Measurements from ENCODE around the gene DVL1.
A peak's percentile ranks its signal among the peaks of the same experiment; 100 is the strongest.

The DVL1 gene

GRCh38 chr1:1355416-1355815 lies 6.2 kb upstream of the DVL1 start:
- DNase-seq (ENCODE audit: low spot score), result no peak

GRCh38 chr1:1354271-1355247 lies 5.3 kb upstream of the DVL1 start:
- no peak for DNase-seq (ENCODE audit: low spot score)

DNA sequence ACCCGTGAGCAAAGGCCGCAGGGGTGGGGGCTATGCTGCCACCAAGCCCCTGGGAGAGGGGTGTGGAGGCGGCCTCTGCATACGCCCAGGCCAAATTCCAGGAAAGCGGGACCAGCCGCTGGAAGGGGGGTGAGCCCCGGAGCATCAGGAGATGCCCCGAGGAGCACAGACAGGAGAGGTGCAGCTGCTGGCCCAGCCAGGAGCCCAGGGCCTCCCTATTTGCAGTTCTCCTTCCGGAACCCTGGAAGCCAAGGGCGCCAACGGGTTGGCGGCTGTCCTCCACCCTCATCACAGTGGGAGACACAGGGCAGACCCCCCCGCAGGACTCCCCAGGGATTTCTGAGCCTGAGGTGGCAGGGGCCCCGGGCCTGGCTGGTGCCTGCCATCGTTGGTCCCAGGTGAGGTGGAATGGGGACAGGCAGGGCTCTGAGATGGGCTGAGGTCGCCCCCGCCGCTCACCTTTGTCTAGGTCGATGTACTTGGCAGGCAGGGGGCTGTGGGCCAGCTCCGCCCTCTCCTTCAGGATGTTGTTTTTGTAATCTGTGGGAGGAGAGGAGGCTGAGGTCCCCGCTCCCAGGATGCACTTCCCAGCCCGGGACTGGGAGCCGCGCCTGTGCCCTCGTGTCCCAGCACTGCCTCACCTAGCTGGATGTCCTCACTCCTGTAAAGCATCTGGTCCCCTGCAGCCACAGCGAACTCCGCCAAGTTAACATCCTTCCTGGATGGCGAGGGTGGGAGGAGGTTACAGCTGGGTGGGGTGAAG lies 4.4 kb upstream of the DVL1 start:
- DNase-seq (ENCODE audit: low spot score), result no peak

GRCh38 chr1:1352786-1353388 lies 3.7 kb upstream of the DVL1 start:
- no peak for DNase-seq (ENCODE audit: low spot score)

DNA sequence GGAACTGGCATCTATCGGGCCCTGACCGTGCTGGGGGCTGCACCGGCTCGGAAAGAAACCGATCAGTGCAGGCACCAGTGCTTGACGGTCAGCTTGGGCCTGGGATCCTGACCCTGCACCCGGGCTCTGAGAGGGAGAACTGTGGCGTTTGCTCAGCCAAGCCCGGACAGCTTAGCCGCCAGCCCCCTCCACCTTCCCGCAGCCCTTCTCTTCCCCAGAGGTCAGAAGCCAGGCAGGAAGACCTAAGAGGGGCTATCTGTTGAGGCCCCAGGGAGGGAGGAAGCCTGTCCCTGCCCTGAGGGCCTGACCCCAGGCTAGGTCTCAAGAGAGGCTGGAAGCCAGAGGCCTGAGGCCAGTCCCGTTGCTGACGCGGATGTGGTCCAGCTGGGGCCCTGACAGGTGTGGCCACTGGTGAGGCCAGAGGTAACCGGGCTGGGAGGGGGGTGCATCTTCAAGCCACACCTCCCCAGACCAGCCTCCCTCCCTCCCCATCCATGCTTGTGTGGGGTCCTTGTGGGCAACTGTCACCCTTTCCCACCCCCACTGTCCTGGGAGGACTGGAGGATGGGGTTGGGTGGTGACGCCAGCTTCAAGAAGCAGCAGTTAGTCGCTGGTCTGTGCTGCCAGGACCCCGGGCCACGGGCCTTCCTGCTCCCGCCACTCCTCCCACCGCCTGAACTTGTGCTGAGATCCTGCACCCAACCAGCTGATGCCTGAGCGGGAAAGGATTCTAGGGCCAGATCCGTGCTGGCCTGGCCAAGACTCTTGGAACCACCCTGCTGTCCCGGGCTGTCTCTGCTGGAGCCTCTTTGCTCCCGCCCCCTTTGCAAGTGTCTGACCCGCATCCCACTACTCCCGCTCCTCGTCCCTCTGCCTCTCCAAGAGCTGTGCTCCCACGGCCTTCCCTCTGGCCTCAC lies 2.6 kb upstream of the DVL1 start:
- no peak for DNase-seq (ENCODE audit: low spot score)

GRCh38 chr1:1348420-1349255 lies 580 bp downstream of the DVL1 start:
- no peak for DNase-seq (ENCODE audit: low spot score)

- DNase-seq (ENCODE audit: low spot score), result peak; percentile 81
These were observed 1.4 kb downstream of the DVL1 start for GRCh38 chr1:1347663-1348419.

DNA sequence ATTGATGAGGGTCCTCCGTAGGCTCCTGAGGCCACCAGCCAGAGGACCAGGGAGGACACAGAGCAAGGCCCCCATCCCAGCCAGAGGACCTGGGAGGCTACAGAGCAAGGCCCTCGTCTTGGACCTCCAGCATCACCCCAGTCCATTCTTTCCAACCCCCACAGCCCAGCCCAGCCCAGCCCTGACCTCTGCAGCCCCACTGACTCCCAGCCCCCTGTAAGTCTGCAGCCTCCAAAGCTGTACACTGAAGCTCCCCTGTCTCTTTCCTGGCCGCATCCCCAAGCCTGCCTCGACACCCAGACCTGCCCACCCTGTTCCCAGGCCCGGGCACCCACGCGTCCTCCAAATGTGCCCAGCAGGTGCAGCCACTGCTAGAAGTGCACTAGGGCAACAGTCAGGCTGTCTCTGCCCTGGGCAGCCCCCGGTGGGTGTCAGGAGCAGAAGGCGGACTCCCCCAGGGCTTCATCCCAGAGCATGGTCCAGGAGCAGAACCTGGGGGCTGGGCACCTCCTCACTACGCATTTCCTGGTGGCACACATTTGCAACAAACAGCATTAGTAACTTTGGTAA lies 2.1 kb downstream of the DVL1 start:
- no peak for DNase-seq (ENCODE audit: low spot score)

GRCh38 chr1:1346501-1346890 lies 2.7 kb downstream of the DVL1 start:
- DNase-seq (ENCODE audit: low spot score), result no peak

- DNase-seq (ENCODE audit: low spot score), result no peak
These were observed 3.2 kb downstream of the DVL1 start for GRCh38 chr1:1345860-1346500.

DNA sequence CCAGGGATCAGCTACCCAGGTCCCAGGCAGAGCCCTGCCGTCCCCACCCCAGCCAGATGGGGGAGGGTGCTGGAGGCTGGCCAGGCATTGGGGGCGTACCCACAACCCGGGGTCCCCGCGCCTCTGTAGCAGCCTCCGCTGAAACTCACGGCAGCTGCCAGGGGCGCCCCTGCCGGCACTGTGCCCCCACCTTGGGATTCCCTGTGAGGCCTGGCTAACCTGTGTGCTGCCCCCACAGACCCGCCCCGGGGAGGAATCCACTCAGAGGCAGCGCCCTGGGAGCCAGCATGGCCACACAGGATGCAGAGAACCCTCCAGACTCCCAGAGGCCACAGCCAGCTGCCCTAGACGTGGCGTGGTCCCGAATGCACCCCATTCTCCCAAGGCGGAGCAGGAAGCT lies 3.8 kb downstream of the DVL1 start:
- no peak for DNase-seq (ENCODE audit: low spot score)

DNA sequence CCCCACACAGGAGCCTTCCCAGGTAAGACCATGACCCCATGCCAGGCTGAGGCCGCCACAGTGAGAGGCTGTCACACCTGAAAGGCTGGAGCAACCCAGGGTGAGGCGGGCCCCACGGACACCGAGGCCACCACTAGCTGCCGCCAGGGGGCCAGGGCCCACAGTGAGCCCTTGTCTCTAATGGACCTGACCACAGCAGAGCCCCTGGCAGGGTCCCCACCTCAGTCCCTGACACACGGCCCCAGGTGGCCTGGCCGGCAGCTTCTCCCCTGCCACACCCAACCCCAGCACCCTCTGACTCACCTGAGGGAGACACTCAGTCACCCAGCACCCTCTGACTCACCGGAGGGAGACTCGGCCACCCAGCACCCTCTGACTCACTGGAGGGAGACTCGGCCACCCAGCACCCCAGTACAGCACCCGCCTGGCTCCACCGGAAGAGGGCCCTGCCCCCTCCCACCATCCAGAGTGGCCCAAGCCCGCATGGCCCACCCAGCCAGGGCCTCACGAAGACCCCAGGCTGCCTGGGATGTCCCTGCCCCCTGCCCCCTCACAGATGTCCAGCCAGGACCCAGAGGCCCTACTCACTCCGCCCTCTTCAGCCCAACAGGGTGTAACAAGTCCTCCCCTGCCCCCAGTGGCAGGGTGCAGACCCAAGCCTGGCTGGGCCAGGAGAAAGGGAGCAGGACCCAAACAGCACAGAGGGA lies 4.4 kb downstream of the DVL1 start:
- DNase-seq (ENCODE audit: low spot score), result peak; percentile 93

- no peak for DNase-seq (ENCODE audit: low spot score)
These were observed 5.3 kb downstream of the DVL1 start for GRCh38 chr1:1343811-1344421.

DNA sequence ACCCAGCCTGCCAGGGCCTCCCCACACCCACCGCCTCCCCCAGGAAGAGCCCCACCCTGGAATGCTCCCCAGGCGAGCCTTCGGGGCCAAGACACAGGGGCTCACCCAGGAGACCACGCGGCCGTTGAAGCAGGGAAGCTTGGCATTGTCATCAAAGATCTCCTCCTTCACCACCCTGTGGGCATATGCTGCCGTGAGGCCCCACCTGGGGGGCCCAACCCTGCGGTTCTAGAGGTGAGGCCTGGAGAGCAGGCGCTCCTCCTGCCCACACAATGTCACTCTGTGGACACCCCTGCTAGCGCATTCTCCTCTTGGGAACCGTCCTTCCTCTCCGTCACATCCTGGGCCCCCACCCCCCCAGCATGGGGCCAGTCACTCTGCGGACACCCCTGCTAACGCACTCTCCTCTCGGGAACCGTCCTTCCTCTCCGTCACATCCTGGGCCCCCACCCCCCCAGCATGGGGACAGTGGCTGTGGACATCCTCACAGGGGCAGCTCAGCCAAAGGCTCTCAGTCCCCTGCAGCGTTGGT lies 6.6 kb downstream of the DVL1 start:
- no peak for DNase-seq (ENCODE audit: low spot score)

GRCh38 chr1:1342061-1342562 lies 7.1 kb downstream of the DVL1 start:
- DNase-seq (ENCODE audit: low spot score), result no peak

GRCh38 chr1:1341549-1342021 lies 7.6 kb downstream of the DVL1 start:
- no peak for DNase-seq (ENCODE audit: low spot score)

- no peak for DNase-seq (ENCODE audit: low spot score)
These were observed 8.2 kb downstream of the DVL1 start for GRCh38 chr1:1340791-1341548.

Data from HuH-7 (cell line).